Loucy (cell line): ENCODE data around the gene WNT4.

Experiments used
- CTCF ChIP-seq: fragments of 200-600 bp; sonication (generic); conservative IDR thresholded peaks from 2 replicates; pipeline ENCODE4 v1.5.1; 2014; ENCODE audit warnings: mild to moderate bottlenecking, antibody characterized with exemption, low read length
- EZH2phosphoT487 ChIP-seq: fragments of 200-600 bp; IDR thresholded peaks from 2 replicates; pipeline ENCODE4 v1.6.1; 2018; ENCODE audit warnings: antibody characterized with exemption, mild to moderate bottlenecking, moderate library complexity, borderline replicate concordance

GRCh38 chr1:22190251-22190650 is 47.4 kb upstream of the WNT4 start:
- TF ChIP-seq CTCF (no peak), EZH2phosphoT487 (no peak)
